H1 (cell line): Measurements from ENCODE around the gene PREB. TPM values are rescaled to one million over a fixed set of nuclear protein-coding genes. Genes with fewer than 3 reads are reported as not detected.

ENCODE experiments used
- CTCF ChIA-PET: fragments of 300-600 bp; sonication (Branson Sonifier 250); formaldehyde crosslinking; loops from one replicate; lab custom pipeline; 2021; ENCODE audit not compliant: partially characterized antibody; lab: Charles Lee
- POLR2A ChIA-PET: fragments of 300-600 bp; sonication (Branson Sonifier 250); formaldehyde crosslinking; loops from one replicate; lab custom pipeline; 2021; ENCODE audit warnings: inconsistent platforms; ENCODE audit not compliant: partially characterized antibody; lab: Charles Lee
- DNase-seq, 2 experiments: peaks; one replicate each; pipeline versions ENCODE4 v3.0.0 to v3.0.0-alpha.2; 2010 to 2022; ENCODE audit warnings: low spot score in 2 of 2, low read depth in 1 of 2, mixed read lengths in 1 of 2
- FAIRE-seq: peaks from 2 replicates; lab custom pipeline; 2011; peaks lifted over from hg19 to GRCh38; lab: Jason Lieb, UNC
- H2AFZ ChIP-seq: 2 replicates; pipeline ENCODE4 v1.8.1; 2012; ENCODE audit warnings: low read length, inconsistent platforms
- H2AK5ac ChIP-seq: 2 replicates; pipeline ENCODE4 v1.6.1; 2013; ENCODE audit warnings: low read depth, low read length
- H2BK120ac ChIP-seq: replicated peaks from 2 replicates; pipeline ENCODE3; 2013; ENCODE audit warnings: low read depth, low read length, inconsistent platforms
- H2BK12ac ChIP-seq: 2 replicates; pipeline ENCODE4 v1.6.1; 2013; ENCODE audit warnings: low read depth, low read length
- H2BK15ac ChIP-seq: 2 replicates; pipeline ENCODE4 v1.6.1; 2013; ENCODE audit warnings: low read length
- H2BK20ac ChIP-seq: 2 replicates; pipeline ENCODE4 v1.6.1; 2013; ENCODE audit warnings: low read length
- H2BK5ac ChIP-seq: 2 replicates; pipeline ENCODE4 v1.6.1; 2013; ENCODE audit warnings: low read depth, low read length
- H3K14ac ChIP-seq: 2 replicates; pipeline ENCODE4 v1.6.1; 2013; ENCODE audit warnings: inconsistent platforms; ENCODE audit not compliant: insufficient read length
- H3K18ac ChIP-seq: 2 replicates; pipeline ENCODE4 v1.6.1; 2013; ENCODE audit warnings: low read length; ENCODE audit errors: extremely low read depth
- H3K23ac ChIP-seq: 2 replicates; pipeline ENCODE4 v1.6.1; 2013; ENCODE audit warnings: inconsistent platforms; ENCODE audit not compliant: insufficient read length
- H3K23me2 ChIP-seq: 2 replicates; pipeline ENCODE4 v1.6.1; 2013; ENCODE audit warnings: low read depth, low read length
- H3K27ac ChIP-seq: 2 replicates; pipeline ENCODE4 v1.6.1; 2011; ENCODE audit warnings: low read depth, low read length, inconsistent platforms
- H3K27me3 ChIP-seq, 4 experiments: replicated peaks in 1 of 4; 1 replicate in 1 of 4; 2 replicates in 3 of 4; pipeline versions ENCODE4 v1.6.1 to v1.8.1; 2011 to 2013; ENCODE audit warnings: low read length in 3 of 4, mild to moderate bottlenecking in 3 of 4, inconsistent platforms in 2 of 4, mixed read lengths in 2 of 4, moderate library complexity in 1 of 4; ENCODE audit not compliant: control insufficient read depth in 3 of 4, insufficient read depth in 3 of 4; ENCODE audit errors: extremely low read depth in 1 of 4
- H3K36me3 ChIP-seq, 4 experiments: 2 replicates each; pipeline versions ENCODE4 v1.6.1 to v1.8.1; 2011 to 2013; ENCODE audit warnings: mild to moderate bottlenecking in 4 of 4, low read length in 3 of 4, moderate library complexity in 2 of 4, control low read depth in 1 of 4, inconsistent platforms in 1 of 4; ENCODE audit not compliant: insufficient read depth in 4 of 4, control insufficient read depth in 2 of 4
- H3K4ac ChIP-seq: replicated peaks from 2 replicates; pipeline ENCODE3; 2013; ENCODE audit warnings: low read length, low read depth, mixed read lengths, inconsistent platforms; ENCODE audit not compliant: insufficient read length
- H3K4me1 ChIP-seq, 4 experiments: replicated peaks in 1 of 4; 1 replicate in 1 of 4; 2 replicates in 3 of 4; pipeline versions ENCODE4 v1.6.1 to v1.8.1; 2011 to 2013; ENCODE audit warnings: low read length in 3 of 4, inconsistent platforms in 2 of 4, mixed read lengths in 1 of 4; ENCODE audit not compliant: insufficient read depth in 4 of 4, control insufficient read depth in 3 of 4
- H3K4me2 ChIP-seq, 2 experiments: 2 replicates each; pipeline versions ENCODE4 v1.6.1 to v1.8.1; 2011 to 2013; ENCODE audit warnings: low read depth in 2 of 2, low read length in 2 of 2, control low read depth in 1 of 2, inconsistent platforms in 1 of 2, mild to moderate bottlenecking in 1 of 2; ENCODE audit not compliant: insufficient read depth in 1 of 2
- H3K4me3 ChIP-seq, 4 experiments: fragments of 200-600, 300-600 bp in 1 of 4; sonication (generic), shearing (Covaris generic), sonication (Bioruptor Twin) in 1 of 4; 2 replicates each; pipeline versions ENCODE4 v1.5.1 to v1.8.1; 2011 to 2016; ENCODE audit warnings: low read length in 4 of 4, low read depth in 3 of 4, control low read depth in 2 of 4, inconsistent platforms in 2 of 4, mild to moderate bottlenecking in 2 of 4, mixed read lengths in 1 of 4, moderate library complexity in 1 of 4; ENCODE audit not compliant: insufficient read depth in 2 of 4; ENCODE audit errors: extremely low read depth in 1 of 4
- H3K56ac ChIP-seq: replicated peaks from 2 replicates; pipeline ENCODE3; 2013; ENCODE audit warnings: low read depth, mild to moderate bottlenecking, mixed read lengths, low read length, inconsistent platforms; ENCODE audit not compliant: insufficient read length
- H3K79me1 ChIP-seq: 2 replicates; pipeline ENCODE4 v1.6.1; 2013; ENCODE audit warnings: low read depth, low read length, control low read depth
- H3K79me2 ChIP-seq, 2 experiments: 2 replicates each; pipeline versions ENCODE4 v1.6.1 to v1.8.1; 2012 to 2013; ENCODE audit warnings: low read length in 2 of 2, mild to moderate bottlenecking in 2 of 2, inconsistent platforms in 1 of 2; ENCODE audit not compliant: insufficient read depth in 2 of 2, control insufficient read depth in 1 of 2
- H3K9ac ChIP-seq, 4 experiments: replicated peaks in 1 of 4; 1 replicate in 1 of 4; 2 replicates in 3 of 4; pipeline versions ENCODE4 v1.6.1 to v1.8.1; 2011 to 2013; ENCODE audit warnings: low read depth in 3 of 4, low read length in 3 of 4, control low read depth in 2 of 4, mild to moderate bottlenecking in 2 of 4, moderate library complexity in 2 of 4, inconsistent platforms in 1 of 4; ENCODE audit errors: extremely low read depth in 1 of 4
- H3K9me3 ChIP-seq, 2 experiments: 2 replicates each; pipeline versions ENCODE4 v1.6.1 to v1.8.1; 2012 to 2013; ENCODE audit warnings: mild to moderate bottlenecking in 2 of 2, moderate library complexity in 2 of 2, control low read depth in 1 of 2, inconsistent platforms in 1 of 2, low read depth in 1 of 2, low read length in 1 of 2, mixed read lengths in 1 of 2; ENCODE audit not compliant: insufficient read depth in 2 of 2
- H4K20me1 ChIP-seq, 2 experiments: replicated peaks in 1 of 2; 2 replicates each; pipeline versions ENCODE3 to v1.8.1; 2011 to 2013; ENCODE audit warnings: inconsistent platforms in 2 of 2, low read length in 2 of 2, mild to moderate bottlenecking in 1 of 2; ENCODE audit not compliant: insufficient read depth in 2 of 2, control insufficient read depth in 1 of 2
- H4K5ac ChIP-seq: 2 replicates; pipeline ENCODE4 v1.6.1; 2013; ENCODE audit warnings: low read length, low read depth, mixed read lengths, inconsistent platforms; ENCODE audit not compliant: insufficient read length
- H4K8ac ChIP-seq: 2 replicates; pipeline ENCODE4 v1.8.0; 2013; ENCODE audit warnings: mild to moderate bottlenecking, moderate library complexity, low read length, inconsistent platforms; ENCODE audit not compliant: insufficient read depth; ENCODE audit errors: extremely low read depth
- H4K91ac ChIP-seq: replicated peaks from 2 replicates; pipeline ENCODE3; 2013; ENCODE audit warnings: low read length, mixed read lengths, inconsistent platforms; ENCODE audit not compliant: insufficient read length
- CEBPB ChIP-seq: IDR thresholded peaks from 2 replicates; pipeline ENCODE4 v1.6.1; 2012; ENCODE audit warnings: low read depth, low read length
- WGBS, 2 experiments: shearing (Covaris generic) in 1 of 2; methylation state at CpG; one replicate each; pipeline versions ENCODE4 v1.1.6 to v1.1.7; 2013 to 2015; ENCODE audit warnings: low lambda C conversion rate in 2 of 2, mixed read lengths in 2 of 2, inconsistent platforms in 1 of 2, low coverage in 1 of 2, missing lambda C conversion rate in 1 of 2; ENCODE audit not compliant: insufficient replicate concordance in 2 of 2, insufficient coverage in 1 of 2, insufficient read length in 1 of 2; ENCODE audit errors: extremely low coverage in 1 of 2, missing lambda C conversion rate in 1 of 2; 5-methylcytosine and 5-hydroxymethylcytosine counted together
- polyA plus RNA-seq, 7 experiments: library from polyadenylated mRNA; depleted of rRNA in 3 of 7; stranded (reverse) in 5 of 7; unstranded in 2 of 7; fragments of >200 nt in 5 of 7; fragments of 200-250 nt in 2 of 7; gene quantifications; 1 replicate in 5 of 7; 2 replicates in 1 of 7; 4 replicates in 1 of 7; pipeline versions ENCODE4 v1.2.1 to v1.2.3, GENCODE V29; 2011 to 2013; ENCODE audit warnings: missing spikeins in 2 of 7, mixed read lengths in 2 of 7
- total RNA-seq: library from RNA; stranded (reverse); fragmentation: NEBNext Ultra II Directional; extraction: Animal tissue kit (Norgen Biotek cat#: 25700); gene quantifications from 2 replicates; pipeline ENCODE4 v1.2.1, GENCODE V29; 2021

Gene PREB
- total and polyA plus RNA-seq, 2 of the 8 experiments (the other 6 are each of a cell fraction or from before 2014, with no cell fraction given) = 54.1 to 72.2 TPM

GRCh38 chr2:27135478-27135955 is 1.1 kb upstream of the PREB start:
- POLR2A ChIA-PET = interaction anchor here (1.4 to 2.3 kb wide), 4 partner anchors 9 to 76 kb away, joined by 3 to 15 read pairs (median 7); partner anchors contain the start of genes ATRAID and SLC5A6
- CTCF ChIA-PET = interaction anchor here (1.1 to 4.3 kb wide), 4 partner anchors 11 to 40 kb away, joined by 3 to 38 read pairs (median 12); partner anchors contain the start of gene ABHD1
- TF ChIP-seq CEBPB = no peak

More at GRCh38 chr2:27135478-27135955, 1.1 kb upstream of the PREB start:
- Histone ChIP-seq H3K4ac (no peak overlapping the region), H2AK5ac (no peak overlapping the region), H3K18ac (no peak overlapping the region), H3K9me3 (no peaks in the 10 kb centered on the region), H4K8ac (no peak overlapping the region; the same call in 1 of the 2 replicates), H3K14ac (no peak overlapping the region), H3K79me1 (peaks cover 4% of the 10 kb centered on the region), H3K27ac (no peak overlapping the region), H4K5ac (no peak overlapping the region), H3K79me2 (peaks cover 0 to 15% of the 10 kb centered on the region in 2 experiments; a peak in 2 of 4 replicates), H3K4me1 (peaks cover 0 to 4% (median 3%) of the 10 kb centered on the region in 4 experiments; a peak in 5 of 7 replicates), H3K4me2 (peak overlapping the region in 1 of 2 experiments; percentile 17; a peak in 1 of 4 replicates), H3K23me2 (peaks cover 2% of the 10 kb centered on the region; the same call in 1 of the 2 replicates), H3K9ac (no peak overlapping the region), H2BK12ac (peak overlapping the region; percentile 21; the same call in 1 of the 2 replicates), H3K4me3 (no peak overlapping the region), H2BK20ac (no peak overlapping the region), H3K27me3 (no peaks in the 10 kb centered on the region), H2AFZ (no peak overlapping the region), H2BK120ac (no peak overlapping the region), H3K56ac (no peak overlapping the region), H4K20me1 (peaks cover 8 to 14% of the 10 kb centered on the region in 2 experiments), H4K91ac (no peak overlapping the region), H2BK5ac (no peak overlapping the region), H3K23ac (no peak overlapping the region), H2BK15ac (no peak overlapping the region), H3K36me3 (peaks cover 0 to 18% (median 13%) of the 10 kb centered on the region in 4 experiments; a peak in 6 of 8 replicates)
- DNase-seq (no peak), FAIRE-seq (no peak)
- 96% methylated on average over 12 of the region's 12 CpGs; no CpG with 5 or more reads in 1 of the 2 experiments for WGBS, 2 experiments
